Mucosa of descending colon (tissue), 3 donors: ENCODE measurements around the gene COL5A1. TPM values are rescaled to one million over a fixed set of nuclear protein-coding genes. Genes with fewer than 3 reads are reported as not detected.

Experiments
- ATAC-seq: fragments of 200-7000 bp; cut with Tn5 transposase; one replicate; pipeline ENCODE4 v1.9.1; 2020; ENCODE audit warnings: mild to moderate bottlenecking, moderate library complexity
- DNase-seq, 3 donors: peaks; one replicate each; pipeline ENCODE4 v3.0.0-alpha.2; 2020
- H3K36me3 ChIP-seq: fragments of 200-600 bp; one replicate; pipeline ENCODE4 v1.8.0; 2021; ENCODE audit warnings: low read depth, mild to moderate bottlenecking
- H3K4me1 ChIP-seq: fragments of 200-600 bp; one replicate; pipeline ENCODE4 v1.8.0; 2021; ENCODE audit warnings: low read depth, mild to moderate bottlenecking
- H3K4me3 ChIP-seq: fragments of 200-600 bp; one replicate; pipeline ENCODE4 v1.8.0; 2021; ENCODE audit warnings: mild to moderate bottlenecking
- H3K9me3 ChIP-seq: fragments of 200-600 bp; one replicate; pipeline ENCODE4 v1.8.0; 2021; ENCODE audit warnings: mild to moderate bottlenecking
- intact Hi-C, 2 donors: fragments of 100-400 bp; cut with DNase I in 1 of 2; cut with micrococcal nuclease in 1 of 2; formaldehyde crosslinking; loops; one replicate each; pipeline versions ENCODE4 v1.11.0 to v1.11.1; 2022; cut with DNase I, micrococcal nuclease
- total RNA-seq, 3 donors: library from RNA; stranded (reverse); fragmentation: NEBNext Ultra II Directional in 2 of 3; extraction: Animal tissue kit (Norgen Biotek cat#: 25700) in 2 of 3; gene quantifications; one replicate each; pipeline versions ENCODE4 v1.2.1 to v1.2.4, GENCODE V29; 2021 to 2023
- TF ChIP-seq, protein P1 (sequence below): fragments of 200-600 bp; IDR thresholded peaks from one replicate; pipeline ENCODE4 v1.8.0; 2022; ENCODE audit warnings: antibody characterized with exemption, mild to moderate bottlenecking
- donor health status: DM: no; HTN: no; CAD: no; lungs with moderate emphysema.
- donor health status: DM: no; HTN: no; CAD: no.
- donor health status: DM: no; HTN: yes; CAD: no.

COL5A1 gene
- total RNA-seq, 3 donors from 2014 or later: 8.6 to 62.3 (median 22.2) TPM

DNA sequence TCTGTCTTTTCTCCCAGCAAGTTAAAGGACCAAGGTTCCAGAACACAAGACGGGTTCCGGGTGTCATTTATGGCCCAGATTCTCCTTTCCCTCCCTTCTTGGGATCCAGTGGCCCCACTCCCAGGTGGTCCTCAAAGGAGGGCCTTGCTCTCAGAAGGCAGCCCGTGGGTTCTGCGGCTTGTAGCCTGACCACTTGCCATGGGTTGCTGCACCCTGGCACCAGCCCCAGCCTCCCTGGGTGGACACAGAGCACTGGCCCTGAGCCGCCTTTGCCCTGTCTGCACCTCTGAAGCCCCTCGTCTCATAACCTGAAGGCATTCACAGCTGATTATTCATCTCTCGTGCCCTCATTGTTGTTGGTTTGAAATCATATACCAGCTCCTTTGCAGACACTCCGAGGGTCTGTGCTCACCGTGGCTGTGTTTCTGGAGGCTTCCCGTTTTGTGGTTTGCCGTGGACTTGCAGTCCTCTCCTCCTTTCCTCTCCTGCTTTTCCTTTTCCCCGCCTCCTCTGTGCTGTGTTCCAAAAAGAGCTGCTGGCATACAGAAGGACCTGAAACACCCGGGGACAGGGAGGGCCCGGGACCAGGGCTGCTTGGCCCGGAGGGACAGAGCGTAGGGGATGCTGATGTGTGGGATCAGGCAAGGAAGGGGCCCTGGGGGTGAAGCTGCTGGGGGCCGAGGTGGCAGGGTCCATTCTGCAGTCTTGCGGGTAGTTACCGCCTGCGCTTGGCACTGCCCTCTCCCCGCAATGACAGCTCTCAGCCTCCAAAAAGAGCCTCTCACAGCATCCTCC is 189.5 kb downstream of the COL5A1 start:
- no peaks in the 10 kb centered on the region for H3K9me3 ChIP-seq
- DNase-seq: peak in 1 of 3 donors; percentile 22
- no peaks in the 10 kb centered on the region for H3K4me1 ChIP-seq
- TF ChIP-seq, protein P1, sequence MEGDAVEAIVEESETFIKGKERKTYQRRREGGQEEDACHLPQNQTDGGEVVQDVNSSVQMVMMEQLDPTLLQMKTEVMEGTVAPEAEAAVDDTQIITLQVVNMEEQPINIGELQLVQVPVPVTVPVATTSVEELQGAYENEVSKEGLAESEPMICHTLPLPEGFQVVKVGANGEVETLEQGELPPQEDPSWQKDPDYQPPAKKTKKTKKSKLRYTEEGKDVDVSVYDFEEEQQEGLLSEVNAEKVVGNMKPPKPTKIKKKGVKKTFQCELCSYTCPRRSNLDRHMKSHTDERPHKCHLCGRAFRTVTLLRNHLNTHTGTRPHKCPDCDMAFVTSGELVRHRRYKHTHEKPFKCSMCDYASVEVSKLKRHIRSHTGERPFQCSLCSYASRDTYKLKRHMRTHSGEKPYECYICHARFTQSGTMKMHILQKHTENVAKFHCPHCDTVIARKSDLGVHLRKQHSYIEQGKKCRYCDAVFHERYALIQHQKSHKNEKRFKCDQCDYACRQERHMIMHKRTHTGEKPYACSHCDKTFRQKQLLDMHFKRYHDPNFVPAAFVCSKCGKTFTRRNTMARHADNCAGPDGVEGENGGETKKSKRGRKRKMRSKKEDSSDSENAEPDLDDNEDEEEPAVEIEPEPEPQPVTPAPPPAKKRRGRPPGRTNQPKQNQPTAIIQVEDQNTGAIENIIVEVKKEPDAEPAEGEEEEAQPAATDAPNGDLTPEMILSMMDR: no peak
- no peak for ATAC-seq
- H3K4me3 ChIP-seq: no peak overlapping the region
- intact Hi-C loops: no loop called here
- H3K36me3 ChIP-seq: no peaks in the 10 kb centered on the region

DNA sequence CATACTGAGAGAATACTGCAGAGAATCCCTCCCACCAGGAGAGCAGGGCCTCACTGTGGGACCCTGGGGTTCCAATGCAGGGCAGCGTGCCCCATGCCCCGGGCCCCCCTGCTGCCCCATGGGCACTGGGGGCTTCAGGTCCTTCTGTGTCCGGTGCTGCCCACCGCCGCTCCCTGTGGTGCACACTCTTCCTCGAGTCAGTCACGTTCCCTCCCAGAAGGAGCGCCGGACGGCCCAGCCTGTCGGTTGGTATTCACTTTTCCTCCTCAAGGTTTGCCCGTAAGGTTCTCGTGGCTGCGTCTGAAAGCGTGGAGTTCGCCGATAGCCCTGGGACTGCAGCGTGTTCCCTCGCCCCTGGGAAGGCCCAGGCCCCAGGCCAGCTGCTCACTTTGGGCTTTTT is 190.9 kb downstream of the COL5A1 start:
- Histone ChIP-seq H3K4me3 (no peak overlapping the region), H3K4me1 (no peaks in the 10 kb centered on the region), H3K36me3 (no peaks in the 10 kb centered on the region), H3K9me3 (no peaks in the 10 kb centered on the region)
- TF ChIP-seq, protein P1: no peak
- ATAC-seq (no peak), DNase-seq (peak in 1 of 3 donors; percentile 38)
- intact Hi-C loops: no loop called here

DNA sequence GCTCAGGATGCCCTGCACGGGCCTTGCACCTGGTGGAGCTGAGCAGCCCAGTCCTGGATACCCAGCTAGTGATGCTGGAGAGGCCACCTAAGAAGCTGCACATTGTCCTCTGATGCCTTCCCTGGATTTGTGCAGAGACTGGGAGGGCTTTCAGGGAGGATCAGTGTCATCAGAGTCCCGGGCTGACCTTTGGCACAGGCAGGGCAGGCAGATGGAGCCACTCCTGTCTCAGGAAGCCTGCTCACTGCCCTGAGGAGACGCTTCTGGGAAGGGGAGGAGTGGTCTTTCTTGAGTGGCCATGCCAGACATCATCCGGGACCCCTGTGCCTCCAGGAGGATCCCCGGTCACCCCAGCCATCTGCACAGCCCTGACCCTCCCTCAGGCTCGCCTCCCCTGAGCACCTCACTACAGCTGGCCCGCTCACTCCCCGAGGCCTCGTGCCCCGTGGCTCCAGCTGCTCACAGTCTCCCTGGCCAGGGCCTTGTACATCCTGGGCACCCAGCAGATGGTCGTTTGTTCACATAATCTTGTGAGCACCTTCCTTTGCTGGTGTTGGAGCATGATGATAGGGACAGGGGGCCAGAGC is 191.8 kb downstream of the COL5A1 start:
- Histone ChIP-seq H3K36me3 (no peaks in the 10 kb centered on the region), H3K4me1 (no peaks in the 10 kb centered on the region), H3K4me3 (no peak overlapping the region), H3K9me3 (no peaks in the 10 kb centered on the region)
- intact Hi-C loops: no loop called here
- ATAC-seq: no peak
- TF ChIP-seq, protein P1: no peak
- DNase-seq: peak in 1 of 3 donors; percentile 27

DNA sequence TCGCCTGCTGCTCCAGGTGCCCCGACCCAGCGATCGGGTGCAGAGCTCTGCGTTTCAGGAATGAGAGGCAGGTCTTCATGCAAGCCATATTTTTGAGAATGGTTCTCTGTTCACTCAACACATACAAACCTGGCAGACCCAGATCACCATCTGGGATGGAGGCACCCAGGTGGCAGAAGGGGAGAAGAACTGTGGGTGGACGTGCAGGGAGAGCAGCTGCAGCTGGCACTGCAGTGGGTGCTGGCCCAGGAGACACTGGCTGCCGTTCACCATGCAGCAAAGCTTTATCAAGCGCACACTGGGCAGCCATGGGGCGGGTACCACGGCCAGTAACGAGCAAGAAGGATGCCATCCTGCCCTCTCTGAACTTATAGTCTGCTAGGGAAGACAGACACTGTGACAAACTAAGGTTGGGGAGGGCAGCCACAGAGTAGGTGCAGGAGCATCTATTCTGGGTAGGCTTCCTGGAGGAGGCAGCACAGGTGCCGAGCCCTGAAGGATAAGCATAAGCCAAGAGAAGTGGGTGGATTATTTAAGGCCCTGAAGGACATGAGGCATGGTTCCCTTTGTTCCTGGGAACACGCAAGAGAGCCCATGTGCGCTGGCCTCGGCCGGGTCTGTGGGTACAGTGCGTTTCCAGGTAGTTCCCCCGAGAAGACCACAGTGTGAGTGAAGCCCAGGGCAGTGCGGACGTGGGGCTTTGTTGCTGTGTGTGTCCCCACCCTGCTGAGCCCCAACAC is 192.8 kb downstream of the COL5A1 start:
- H3K4me1 ChIP-seq: no peaks in the 10 kb centered on the region
- intact Hi-C loops: no loop called here
- TF ChIP-seq, protein P1: no peak
- no peak overlapping the region for H3K4me3 ChIP-seq
- no peaks in the 10 kb centered on the region for H3K36me3 ChIP-seq
- ATAC-seq: no peak
- DNase-seq: no peak
- no peaks in the 10 kb centered on the region for H3K9me3 ChIP-seq

DNA sequence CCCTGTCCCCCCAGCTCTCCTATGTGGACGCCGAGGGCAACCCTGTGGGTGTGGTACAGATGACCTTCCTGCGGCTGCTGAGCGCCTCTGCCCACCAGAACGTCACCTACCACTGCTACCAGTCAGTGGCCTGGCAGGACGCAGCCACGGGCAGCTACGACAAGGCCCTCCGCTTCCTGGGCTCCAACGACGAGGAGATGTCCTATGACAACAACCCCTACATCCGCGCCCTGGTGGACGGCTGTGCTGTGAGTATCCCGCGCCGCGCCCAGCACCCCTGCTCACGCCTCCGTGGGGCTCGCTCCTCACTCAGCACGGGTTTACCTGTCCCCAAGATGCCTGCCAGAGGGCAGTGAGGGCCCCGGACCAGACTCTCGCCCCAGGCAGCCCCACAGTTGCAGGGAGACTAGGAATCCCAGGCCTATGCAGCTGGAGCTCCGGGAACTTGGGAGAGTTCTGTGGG is 193.4 kb downstream of the COL5A1 start:
- intact Hi-C loops: no loop called here
- DNase-seq (peak in 1 of 3 donors; percentile 35), ATAC-seq (no peak)
- no peaks in the 10 kb centered on the region for H3K9me3 ChIP-seq
- TF ChIP-seq, protein P1: no peak
- no peaks in the 10 kb centered on the region for H3K4me1 ChIP-seq
- H3K36me3 ChIP-seq: no peaks in the 10 kb centered on the region
- no peak overlapping the region for H3K4me3 ChIP-seq
